Peyer's patch (tissue), 4 donors: ENCODE results near the gene OBSL1. TPM values are rescaled to one million over a fixed set of nuclear protein-coding genes. Genes with fewer than 3 reads are reported as not detected.

ENCODE experiments used
- DNase-seq, 3 donors: peaks; one replicate each; pipeline ENCODE4 v3.0.0-alpha.2; 2017 to 2019
- H3K27ac ChIP-seq, 4 donors: fragments of 200-600 bp; sonication (generic); one replicate each; pipeline ENCODE4 v1.5.1; 2016 to 2019
- H3K27me3 ChIP-seq, 2 donors: fragments of 200-600 bp; sonication (generic); one replicate each; pipeline ENCODE4 v1.5.1; 2019
- H3K36me3 ChIP-seq, 3 donors: fragments of 200-600 bp; sonication (generic); one replicate each; pipeline ENCODE4 v1.5.1; 2016 to 2019
- H3K4me1 ChIP-seq, 4 donors: fragments of 200-600 bp; sonication (generic); one replicate each; pipeline ENCODE4 v1.5.1; 2016 to 2019
- H3K4me3 ChIP-seq, 4 donors: fragments of 200-600 bp; sonication (generic); 1 replicate in 3 of 4; 2 replicates in 1 of 4; pipeline ENCODE4 v1.5.1; 2016 to 2019; ENCODE audit warnings: mild to moderate bottlenecking in 1 of 4
- H3K9me3 ChIP-seq, 4 donors: fragments of 200-600 bp; sonication (generic); one replicate each; pipeline ENCODE4 v1.5.1; 2016 to 2019; ENCODE audit warnings: mild to moderate bottlenecking in 1 of 4
- CTCF ChIP-seq, 6 experiments: fragments of 450-650 bp in 4 of 6; fragments of 200-600 bp in 2 of 6; sonication (generic) in 1 of 6; IDR thresholded peaks; one replicate each; pipeline ENCODE4 v1.5.1; 2017 to 2019; ENCODE audit warnings: antibody characterized with exemption in 6 of 6, mild to moderate bottlenecking in 3 of 6, moderate library complexity in 1 of 6
- POLR2A ChIP-seq, 2 donors: fragments of 450-650 bp; IDR thresholded peaks; one replicate each; pipeline ENCODE4 v1.5.1; 2017; ENCODE audit warnings: antibody characterized with exemption in 2 of 2, mild to moderate bottlenecking in 2 of 2, moderate library complexity in 2 of 2
- total RNA-seq, 4 donors: library from RNA; depleted of rRNA; stranded (reverse); fragments of >200 nt; gene quantifications; one replicate each; pipeline ENCODE4 v1.1.0, GENCODE V29; 2016

The OBSL1 gene
- total RNA-seq, 4 donors from 2014 or later: 7.5 to 43.7 (median 21.2) TPM

- Histone ChIP-seq H3K36me3 (no peaks in the 10 kb centered on the region), H3K27me3 (peaks cover 0 to 20% of the 10 kb centered on the region in 2 donors), H3K4me1 (peaks cover 0 to 15% (median 9%) of the 10 kb centered on the region in 4 donors), H3K4me3 (no peak overlapping the region), H3K27ac (no peak overlapping the region), H3K9me3 (no peaks in the 10 kb centered on the region)
- no peak for TF ChIP-seq POLR2A (IDR thresholded peaks at IDR 0.05)
- no peak for TF ChIP-seq CTCF (IDR thresholded peaks at IDR 0.05)
- DNase-seq: no peak
Observed at GRCh38 chr2:219527076-219527394, 44.3 kb downstream of the OBSL1 start.

GRCh38 chr2:219526320-219527075 is 44.8 kb downstream of the OBSL1 start:
- Histone ChIP-seq H3K4me3 (no peak overlapping the region), H3K9me3 (no peaks in the 10 kb centered on the region), H3K27ac (no peak overlapping the region), H3K27me3 (peaks cover 0 to 20% of the 10 kb centered on the region in 2 donors), H3K36me3 (no peaks in the 10 kb centered on the region), H3K4me1 (peaks cover 0 to 17% (median 9%) of the 10 kb centered on the region in 4 donors)
- TF ChIP-seq CTCF (IDR thresholded peaks at IDR 0.05): no peak
- no peak for TF ChIP-seq POLR2A (IDR thresholded peaks at IDR 0.05)
- no peak for DNase-seq

GRCh38 chr2:219525533-219526232 is 45.7 kb downstream of the OBSL1 start:
- peaks cover 0 to 17% (median 9%) of the 10 kb centered on the region in 4 donors for H3K4me1 ChIP-seq
- H3K27me3 ChIP-seq: peaks cover 0 to 20% of the 10 kb centered on the region in 2 donors
- no peak for TF ChIP-seq CTCF (IDR thresholded peaks at IDR 0.05)
- no peak for TF ChIP-seq POLR2A (IDR thresholded peaks at IDR 0.05)
- H3K27ac ChIP-seq: no peak overlapping the region
- H3K4me3 ChIP-seq: no peak overlapping the region
- no peaks in the 10 kb centered on the region for H3K9me3 ChIP-seq
- no peak for DNase-seq
- no peaks in the 10 kb centered on the region for H3K36me3 ChIP-seq

GRCh38 chr2:219524817-219525216 is 46.5 kb downstream of the OBSL1 start:
- Histone ChIP-seq H3K4me1 (peaks cover 0 to 17% (median 9%) of the 10 kb centered on the region in 4 donors), H3K27ac (no peak overlapping the region), H3K9me3 (no peaks in the 10 kb centered on the region), H3K36me3 (no peaks in the 10 kb centered on the region), H3K27me3 (peaks cover 0 to 20% of the 10 kb centered on the region in 2 donors), H3K4me3 (no peak overlapping the region)
- TF ChIP-seq POLR2A (IDR thresholded peaks at IDR 0.05) (no peak), CTCF (IDR thresholded peaks at IDR 0.05) (no peak)
- no peak for DNase-seq

GRCh38 chr2:219523031-219523671 is 48.2 kb downstream of the OBSL1 start:
- peak overlapping the region in 1 of 4 donors; percentile 63 for H3K27ac ChIP-seq
- no peaks in the 10 kb centered on the region for H3K9me3 ChIP-seq
- no peak for DNase-seq
- H3K36me3 ChIP-seq: no peaks in the 10 kb centered on the region
- peaks cover 0 to 17% (median 9%) of the 10 kb centered on the region in 4 donors for H3K4me1 ChIP-seq
- TF ChIP-seq POLR2A (IDR thresholded peaks at IDR 0.05): no peak
- TF ChIP-seq CTCF (IDR thresholded peaks at IDR 0.05): no peak
- peaks cover 0 to 20% of the 10 kb centered on the region in 2 donors for H3K27me3 ChIP-seq
- H3K4me3 ChIP-seq: peak overlapping the region in 2 of 4 donors; percentile 27 to 35
